Fibroblast of skin of right quadriceps (primary cell): ENCODE results near the gene UPP2.

Source experiments
- DNase-seq: peaks from one replicate; pipeline ENCODE4 v3.0.0-alpha.2; 2013

UPP2 gene

DNA sequence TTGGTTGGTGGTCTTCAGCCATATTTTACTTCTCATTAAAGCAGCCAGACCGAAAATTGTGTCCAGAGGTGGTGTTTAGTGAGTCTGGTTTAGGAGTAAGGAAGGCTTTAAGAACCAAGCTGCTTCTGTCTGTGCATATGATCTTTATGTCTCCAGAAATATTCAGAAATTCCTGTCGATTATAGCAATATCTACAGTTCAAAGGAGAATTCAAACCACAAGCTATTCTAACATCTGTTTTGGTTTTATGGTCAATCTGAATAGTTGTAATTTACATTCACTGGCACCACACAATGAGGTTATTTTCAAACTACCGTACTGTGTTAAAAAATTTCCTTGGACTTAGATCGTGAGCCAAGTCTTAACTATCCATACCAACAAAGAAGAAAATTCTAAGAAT lies 11.3 kb downstream of the UPP2 start:
- DNase-seq, result peak; percentile 22

DNA sequence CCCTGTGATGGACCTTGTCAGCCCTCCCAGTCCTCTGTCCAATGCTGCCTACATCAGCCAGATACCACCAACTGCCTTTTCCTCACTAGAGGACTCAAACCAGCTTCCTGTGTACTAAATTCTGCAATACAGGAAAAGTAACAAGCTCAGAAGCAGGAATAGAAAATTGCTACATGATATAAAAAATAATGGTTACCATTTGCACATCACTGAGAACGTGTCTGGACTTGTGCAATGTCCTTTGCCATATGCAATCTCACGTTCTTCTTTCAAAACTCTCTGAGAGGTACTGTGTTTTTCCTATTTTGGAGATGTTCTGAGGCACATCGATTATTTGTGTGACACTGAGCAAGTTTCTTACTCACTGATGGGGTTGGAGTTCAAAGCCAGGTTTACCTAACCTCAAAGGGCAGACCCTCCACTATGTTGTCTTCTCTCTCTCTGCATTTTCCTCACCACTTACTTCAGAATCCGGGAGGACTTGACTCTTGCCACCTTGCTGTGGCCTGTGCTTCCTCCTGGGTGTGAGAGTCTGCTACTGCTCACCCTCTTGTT lies 12.1 kb downstream of the UPP2 start:
- no peak for DNase-seq

DNA sequence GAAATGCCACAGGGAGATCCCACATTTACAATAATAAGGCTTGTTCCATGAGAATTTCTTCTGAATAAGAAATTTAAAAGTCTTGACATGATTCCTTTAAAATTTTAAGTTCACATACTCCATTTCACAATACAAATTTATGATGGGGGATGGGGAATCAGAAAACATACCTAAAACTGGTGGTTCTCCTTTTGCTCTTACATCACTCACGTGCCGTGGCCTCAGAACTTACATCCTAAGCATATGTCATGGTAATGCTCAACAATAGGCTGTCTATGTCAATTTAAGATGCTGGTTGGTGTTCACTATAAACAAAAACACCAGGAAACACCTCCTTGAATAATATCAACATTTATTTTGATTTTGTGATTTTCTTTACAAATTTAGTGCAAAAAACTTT lies 12.8 kb downstream of the UPP2 start:
- no peak for DNase-seq

DNA sequence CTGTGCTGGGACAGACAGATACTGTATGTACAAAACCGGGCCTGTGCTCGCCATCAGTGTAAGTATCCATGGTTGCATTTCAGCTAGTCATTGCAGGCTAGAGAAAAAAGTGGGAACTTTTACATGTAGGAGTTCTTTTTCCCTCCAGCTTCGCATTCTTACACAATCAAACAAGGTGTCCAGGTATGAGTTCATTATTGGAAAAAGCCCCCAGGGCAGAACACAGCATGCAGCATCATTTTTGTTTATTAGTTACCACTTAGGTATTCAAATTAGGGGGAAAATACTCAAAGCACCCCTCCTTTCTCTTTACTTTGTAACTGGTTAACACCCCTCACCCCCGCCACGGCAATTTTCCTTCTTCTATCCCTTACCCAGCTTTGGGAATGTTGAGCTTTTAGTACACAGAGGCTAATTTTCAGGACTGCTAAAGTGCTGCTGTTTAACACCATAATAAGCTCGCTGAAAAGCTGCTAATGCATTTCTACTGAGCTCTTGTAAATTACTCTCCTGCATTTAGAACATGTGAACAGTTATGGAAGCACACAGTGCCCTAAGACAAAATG lies 13.6 kb downstream of the UPP2 start:
- no peak for DNase-seq

DNA sequence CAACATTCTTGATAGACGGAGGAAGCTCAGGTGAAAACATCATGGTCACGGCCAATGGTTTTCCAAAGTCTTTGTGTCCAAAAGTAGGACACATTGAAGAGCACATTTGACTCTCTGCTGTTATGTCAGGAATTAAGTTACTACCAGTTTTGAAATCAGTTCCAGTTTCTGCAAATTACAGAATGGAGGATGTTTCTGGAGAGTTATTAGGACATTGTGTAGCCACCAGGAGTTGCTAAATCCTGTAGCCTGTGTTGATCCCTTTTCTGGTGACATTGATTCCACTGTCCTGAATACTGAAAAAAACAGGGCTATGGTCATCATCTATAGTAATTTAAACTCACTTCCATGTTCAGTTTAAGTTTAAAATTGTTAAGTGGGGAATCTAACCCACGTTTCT lies 15.3 kb downstream of the UPP2 start:
- no peak for DNase-seq

DNA sequence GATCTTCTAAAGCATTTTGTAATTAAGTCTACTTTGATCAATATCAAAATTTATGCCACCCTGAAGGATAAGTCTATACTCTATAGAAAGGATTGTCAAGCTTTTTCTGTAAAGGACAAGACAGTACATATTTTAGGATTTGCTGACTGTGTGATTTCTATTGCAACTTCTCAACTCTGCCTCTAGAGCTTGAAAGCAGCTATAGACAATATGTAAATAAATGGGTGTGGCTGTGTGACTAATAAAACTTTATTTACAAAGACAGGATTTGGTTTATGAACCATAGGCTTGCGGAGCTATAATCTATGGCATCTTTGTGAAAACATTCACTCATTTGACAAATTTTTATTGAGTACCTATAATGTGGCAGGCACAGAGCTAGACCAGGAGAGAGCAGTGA lies 18.4 kb downstream of the UPP2 start:
- no peak for DNase-seq

DNA sequence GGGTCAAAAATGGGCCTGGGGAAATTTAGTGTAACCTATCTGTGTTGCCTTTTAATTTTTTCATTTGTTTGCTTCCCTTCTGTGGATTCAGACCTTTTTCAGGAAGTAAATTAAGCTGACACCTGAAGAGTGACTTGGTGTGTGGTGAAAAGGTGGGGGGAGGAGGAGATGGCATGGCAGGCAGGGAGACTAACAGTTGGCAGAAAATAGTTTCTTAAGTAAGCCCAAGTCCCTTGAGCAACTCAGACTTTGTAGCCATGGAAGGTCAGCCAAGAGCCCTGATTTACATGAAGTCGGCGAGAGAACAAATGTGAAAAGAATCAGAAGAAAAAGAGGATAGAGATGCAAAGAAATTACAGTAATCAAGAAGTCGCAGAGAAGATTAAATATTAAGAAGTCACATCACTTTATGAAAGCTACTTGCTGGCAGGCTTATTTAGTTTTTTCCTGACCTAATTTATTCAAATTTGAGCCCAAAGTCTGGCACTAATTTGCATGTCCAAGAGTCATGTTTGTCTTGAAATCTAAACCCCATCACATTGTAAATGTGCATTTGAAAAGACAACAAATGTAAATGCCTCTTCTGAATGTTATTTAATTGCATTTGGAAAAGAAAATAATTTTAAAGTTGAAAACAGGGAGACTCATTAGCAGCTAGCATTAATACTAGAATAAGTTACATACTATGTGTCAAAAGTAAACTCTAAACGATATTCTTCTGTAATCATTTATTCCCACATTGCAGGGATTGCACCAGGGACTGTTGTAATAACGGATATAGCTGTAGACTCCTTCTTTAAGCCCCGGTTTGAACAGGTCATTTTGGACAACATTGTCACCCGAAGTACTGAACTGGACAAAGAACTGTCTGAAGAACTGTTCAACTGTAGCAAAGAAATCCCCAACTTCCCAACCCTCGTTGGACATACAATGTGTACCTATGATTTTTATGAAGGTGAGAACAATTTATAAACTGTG lies 19.3 kb downstream of the UPP2 start:
- no peak for DNase-seq

DNA sequence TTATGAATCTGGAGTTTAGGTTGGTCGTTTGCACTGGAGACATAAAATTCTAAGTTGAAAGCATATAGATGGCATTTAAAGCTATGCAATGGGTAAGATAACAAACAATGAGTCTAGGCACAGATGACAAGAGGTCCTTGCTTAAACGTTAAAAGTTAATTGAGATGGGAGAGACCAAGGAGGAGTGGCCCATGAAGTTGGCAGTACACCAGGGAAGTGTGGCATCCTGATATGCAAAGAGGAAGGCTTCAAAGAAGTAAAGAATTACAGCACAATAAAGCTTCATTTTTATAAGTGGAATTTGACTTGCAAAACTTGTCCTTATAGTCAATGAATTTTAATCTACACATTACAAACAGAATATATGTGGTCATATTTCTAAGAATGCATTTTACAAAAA lies 23.2 kb downstream of the UPP2 start:
- DNase-seq, result no peak

DNA sequence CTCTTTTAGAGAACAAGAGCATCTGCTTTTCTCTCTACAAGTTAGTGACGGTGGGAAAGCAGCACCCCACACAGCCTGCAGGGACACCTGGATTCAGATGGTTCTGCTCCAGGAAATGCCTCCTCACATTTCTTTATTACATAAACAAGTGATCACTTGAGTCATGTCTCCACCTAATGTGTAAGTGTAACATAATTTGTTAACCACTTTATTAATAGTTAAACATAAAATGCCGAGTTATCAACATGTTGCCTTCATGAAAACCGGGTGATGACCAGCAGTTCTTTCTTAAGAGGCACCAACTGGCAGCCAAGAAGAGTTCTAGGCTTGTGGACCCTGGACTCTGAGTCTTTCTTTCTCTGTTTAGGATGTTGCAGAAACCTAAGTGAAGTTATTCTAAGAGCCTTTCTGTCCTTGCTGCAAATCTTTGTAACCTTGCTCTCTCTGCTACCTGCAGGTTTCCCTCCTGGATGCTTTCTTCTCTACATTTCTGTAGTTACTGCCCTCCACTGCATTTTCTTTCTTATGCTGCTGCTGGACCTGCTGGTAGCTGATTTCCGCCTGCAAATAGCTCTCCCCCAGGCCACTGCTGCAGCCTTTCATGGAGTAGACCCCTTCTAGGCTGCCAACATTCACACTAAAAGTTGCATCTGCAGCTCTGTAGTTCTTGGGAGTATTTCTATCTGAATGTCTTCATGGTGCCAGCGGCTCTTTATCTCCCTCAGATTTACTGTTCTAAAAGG lies 24.3 kb downstream of the UPP2 start:
- DNase-seq, result no peak

DNA sequence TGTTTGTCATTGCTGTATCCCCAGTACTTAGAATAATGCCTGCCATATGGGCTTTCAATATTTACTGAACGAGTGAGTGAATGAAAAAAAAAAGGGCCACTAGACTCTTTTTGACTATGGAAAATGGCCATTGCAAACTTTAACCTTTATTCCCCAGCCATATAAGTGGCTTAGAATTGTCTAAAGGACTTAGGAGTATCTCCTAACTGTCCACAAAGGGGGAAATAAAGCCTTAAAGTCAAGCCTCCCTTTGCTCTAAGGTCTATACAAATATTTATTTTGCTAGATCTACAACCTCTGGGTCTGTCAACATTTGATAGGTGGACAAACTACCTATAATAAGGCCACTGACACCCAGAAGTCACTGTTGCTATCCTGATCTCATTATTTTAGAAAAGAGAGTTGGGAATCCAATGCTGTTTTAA lies 25.7 kb downstream of the UPP2 start:
- DNase-seq, result no peak

DNA sequence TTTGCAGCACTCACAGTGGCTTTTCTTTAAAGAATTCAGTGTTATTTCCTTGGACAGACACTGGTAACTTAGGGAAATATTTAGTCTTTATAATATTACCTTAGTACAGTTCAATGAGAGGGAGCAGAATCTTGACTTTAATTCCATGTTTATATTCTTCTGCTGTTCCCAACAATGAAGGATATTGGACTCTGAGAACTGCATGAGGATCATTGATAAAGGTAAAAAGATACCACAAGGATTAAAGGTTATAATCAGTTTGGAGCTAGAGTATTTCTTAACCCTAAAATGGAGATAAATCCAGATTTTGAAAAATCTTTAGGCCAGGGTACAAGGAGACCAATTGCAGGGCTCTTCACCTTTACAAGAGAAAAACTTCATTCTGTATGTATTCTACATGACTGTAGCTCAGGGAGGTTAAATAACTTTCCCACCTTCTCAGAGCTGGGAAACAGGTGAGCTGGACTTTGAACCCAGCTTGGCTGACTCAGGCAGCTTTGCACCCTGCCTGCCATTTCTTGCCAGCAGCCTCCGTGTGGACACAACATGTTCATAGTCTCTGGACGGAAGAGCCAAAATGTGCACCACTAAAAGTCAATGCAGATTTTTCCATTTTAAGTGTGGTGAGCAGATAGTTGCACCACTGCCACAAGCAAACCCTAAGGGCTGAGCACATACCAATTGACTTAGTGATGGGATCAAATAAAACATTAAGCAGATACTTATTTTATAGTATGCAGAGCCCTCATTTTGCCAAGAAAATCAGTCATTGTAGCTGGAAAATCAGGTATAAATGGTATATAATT lies 26.7 kb downstream of the UPP2 start:
- no peak for DNase-seq

DNA sequence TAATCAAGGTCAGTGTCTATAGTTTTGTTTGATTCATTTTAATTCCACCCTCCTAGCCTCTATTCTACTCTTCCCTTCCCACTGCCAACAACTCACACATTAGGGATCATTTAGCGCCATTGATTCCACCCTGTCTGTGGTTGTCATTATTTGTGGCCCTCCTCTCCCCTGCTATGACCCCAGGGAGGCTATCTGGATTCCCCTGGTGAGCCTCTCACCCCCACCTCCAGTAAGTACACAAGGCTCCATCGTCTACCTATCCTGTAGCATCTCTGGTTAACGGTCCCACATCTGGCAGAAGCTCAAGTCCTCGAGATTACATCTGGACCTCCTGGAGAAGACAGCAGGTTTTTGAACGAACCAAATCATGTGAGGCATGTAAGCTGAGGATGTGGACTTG lies 27.4 kb downstream of the UPP2 start:
- no peak for DNase-seq

DNA sequence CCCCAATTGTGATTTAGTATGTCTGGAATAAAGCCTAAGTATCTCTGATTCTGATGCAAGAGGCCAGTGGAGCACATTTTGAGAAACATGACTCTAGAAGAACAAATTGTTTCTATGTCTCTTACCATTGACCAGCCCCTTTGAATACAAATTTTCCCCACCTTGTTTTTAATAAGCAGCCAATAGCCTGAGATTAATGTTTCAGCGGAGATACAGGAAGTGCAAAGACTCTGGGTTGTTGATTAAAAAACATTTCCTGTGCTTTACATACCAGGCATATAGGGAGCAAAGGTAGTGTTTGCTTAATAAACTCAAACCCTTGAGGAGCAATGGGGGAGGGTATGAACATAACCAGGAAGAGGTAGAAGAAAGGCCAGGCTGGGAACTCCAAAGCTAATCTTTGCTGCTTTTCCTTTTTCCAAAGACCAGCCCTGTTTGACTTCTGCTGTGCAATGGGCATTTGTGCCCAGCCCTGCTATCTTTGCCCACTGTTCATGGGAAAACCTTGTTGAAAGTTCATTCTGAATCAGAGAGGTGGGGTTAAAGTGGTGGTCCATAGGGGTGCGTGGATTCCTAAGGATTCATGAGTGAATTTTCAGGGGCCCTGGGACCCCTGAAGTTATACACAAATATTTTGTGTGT lies 29.3 kb downstream of the UPP2 start:
- DNase-seq, result no peak

DNA sequence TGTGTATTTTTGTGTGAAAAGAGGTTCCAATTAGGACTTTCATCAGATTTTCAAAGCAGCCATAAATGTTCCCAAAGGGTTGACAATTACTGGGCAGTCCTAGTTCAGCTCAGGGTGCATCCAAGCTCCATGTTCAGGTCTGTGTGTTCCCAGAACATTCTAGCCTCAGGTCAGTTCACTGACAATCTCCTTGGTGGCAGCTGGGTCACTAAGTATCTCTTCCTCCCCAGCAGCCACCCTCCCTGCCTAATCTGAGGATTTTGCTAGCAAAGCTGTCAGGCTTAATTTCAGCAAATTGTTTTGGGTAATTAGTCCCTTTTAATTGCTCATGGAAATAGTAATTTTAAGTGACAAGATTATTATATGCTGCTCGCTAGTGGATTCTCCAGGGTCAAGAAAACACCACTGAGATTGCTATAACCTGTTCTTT lies 29.8 kb downstream of the UPP2 start:
- DNase-seq, result no peak

DNA sequence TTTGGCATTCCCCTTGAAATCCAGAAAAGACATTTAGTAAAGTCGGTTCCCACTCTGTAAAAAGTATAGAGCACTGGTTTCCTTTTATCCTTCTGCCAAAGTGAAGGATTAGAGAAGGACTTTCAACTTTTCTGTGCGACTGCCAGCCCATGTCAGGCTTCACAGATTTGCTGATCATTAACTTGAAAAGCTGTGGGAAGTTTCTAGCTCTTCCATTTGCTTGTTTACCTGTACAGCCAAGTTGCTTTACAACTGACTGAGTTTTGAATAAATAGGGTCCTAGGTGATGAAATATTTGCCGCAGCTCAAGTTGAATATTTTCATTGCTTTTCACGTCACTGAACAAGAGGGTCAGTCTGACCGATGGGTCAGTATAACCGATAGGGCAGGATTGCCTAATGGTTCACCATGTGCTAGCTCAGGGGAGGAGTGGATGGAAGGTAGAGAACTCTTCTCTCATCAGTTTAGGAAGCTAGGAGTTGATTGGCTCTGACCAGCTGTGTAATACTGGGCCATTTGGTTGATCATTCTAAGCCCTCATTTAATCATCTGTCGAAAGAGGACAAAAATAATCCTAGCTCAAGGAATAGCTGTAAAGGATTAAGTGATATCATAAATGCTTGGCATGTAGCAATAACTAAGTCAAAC lies 30.4 kb downstream of the UPP2 start:
- no peak for DNase-seq

DNA sequence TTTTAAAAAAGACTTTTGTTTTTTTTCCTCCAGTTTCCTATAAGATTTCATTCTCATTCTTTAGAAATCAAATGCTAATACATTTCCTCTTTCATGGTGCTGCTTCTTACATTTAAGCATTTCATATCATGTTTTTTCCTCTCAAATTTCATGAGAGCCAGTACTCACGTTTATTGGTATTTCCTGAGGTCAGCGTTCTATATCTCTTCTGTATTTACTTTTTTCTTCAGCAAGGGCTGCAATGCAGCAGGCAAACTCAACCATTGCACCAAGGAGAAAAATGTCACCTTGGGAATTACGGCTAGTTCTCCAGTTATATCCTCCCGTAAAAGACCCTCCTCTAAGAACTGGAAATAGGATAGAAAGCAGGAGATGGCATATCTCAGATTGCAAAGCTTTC lies 32.4 kb downstream of the UPP2 start:
- no peak for DNase-seq

DNA sequence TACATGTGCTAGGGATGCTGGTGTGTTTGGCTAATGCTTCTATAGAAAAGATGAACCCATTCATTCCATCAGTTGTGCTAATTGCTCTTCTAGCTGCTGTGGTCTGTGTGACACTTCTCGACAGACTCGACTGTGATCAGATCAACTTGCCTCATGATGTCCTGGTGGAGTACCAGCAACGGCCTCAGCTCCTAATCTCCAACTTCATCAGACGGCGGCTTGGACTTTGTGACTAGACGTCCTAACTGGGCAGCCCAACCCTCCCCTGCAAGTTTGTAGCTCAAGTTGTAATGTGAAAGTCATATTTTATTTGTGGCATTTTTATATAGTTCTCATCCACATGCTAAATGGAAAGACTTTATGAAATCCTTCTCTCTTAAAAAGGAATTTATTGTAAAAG lies 33.0 kb downstream of the UPP2 start:
- DNase-seq, result no peak

DNA sequence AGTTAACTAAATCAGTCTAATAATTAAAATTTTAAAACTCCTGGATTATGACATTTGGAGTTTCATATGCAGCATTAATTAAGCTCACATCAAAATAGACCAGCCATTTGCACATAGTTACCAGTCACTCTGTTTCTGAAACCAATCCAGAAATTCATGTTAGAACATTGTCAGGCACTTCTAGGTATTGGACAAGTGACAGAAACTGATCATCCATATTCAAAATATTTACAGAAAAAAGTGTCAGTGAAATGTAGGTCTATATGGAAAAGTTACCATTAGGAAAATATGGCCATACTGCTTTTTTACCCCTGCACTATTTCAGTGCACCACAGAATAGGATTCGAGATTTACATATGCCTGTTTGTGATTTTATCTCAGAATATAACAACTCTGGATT lies 33.4 kb downstream of the UPP2 start:
- no peak for DNase-seq

DNA sequence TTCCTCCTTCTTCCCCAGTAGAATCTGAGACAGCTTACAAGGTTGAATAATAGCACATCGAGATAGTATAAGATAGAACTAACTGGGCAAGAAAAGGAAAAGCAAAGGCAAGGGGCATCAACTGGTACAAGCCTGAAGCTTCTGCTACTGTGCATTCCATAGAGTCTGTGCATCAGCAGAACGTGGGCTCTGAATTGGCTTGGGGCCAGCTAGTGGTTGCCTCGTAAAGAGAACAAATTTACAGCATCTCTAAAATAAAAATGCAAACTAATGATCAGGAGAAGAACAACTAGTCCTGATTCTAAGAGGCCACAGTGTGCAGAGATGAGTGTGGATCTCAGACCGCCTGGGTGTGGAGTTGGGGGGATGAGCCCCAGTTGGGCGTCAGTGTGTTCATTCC lies 36.6 kb downstream of the UPP2 start:
- no peak for DNase-seq

DNA sequence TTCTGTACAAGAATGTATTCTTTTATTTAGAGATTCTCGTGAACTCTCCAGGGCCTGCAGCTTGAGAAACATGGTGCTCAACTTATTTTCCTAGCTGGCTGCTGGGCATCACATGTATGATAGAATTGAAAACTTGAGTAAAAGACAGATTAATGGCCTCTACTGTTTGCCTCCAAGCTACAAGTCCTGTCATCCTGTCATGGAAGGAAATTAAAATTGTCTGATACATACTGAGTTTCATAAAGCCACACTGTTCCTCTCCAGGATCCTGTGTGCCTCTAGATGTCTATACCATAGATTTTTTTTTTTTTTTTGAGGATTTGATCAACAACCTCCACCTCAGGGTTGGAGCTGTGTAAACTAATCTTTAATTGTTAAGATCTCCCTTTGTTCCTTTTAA lies 38.5 kb downstream of the UPP2 start:
- DNase-seq, result no peak

DNA sequence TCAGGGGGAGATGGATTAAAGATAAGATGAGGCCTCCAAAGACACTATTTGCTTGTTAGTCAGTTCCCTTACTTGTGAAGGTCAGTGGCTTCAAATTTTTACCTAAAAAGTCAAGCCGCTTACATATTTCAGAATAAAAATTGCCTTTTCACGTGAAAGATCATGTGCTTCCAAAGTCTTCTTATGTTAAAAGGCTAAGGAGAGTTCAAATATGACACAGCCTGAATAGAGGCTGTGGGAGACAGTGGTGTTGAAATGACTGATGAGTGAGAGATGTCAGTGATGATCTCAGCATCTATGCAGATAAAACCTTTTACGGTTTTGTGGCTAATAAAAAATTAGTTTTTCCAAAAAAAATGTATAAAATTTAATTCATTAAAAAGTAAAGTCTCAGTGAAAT lies 40.5 kb downstream of the UPP2 start:
- no peak for DNase-seq
